ENCODE measurements around the gene PLPP3.

The PLPP3 gene

DNA sequence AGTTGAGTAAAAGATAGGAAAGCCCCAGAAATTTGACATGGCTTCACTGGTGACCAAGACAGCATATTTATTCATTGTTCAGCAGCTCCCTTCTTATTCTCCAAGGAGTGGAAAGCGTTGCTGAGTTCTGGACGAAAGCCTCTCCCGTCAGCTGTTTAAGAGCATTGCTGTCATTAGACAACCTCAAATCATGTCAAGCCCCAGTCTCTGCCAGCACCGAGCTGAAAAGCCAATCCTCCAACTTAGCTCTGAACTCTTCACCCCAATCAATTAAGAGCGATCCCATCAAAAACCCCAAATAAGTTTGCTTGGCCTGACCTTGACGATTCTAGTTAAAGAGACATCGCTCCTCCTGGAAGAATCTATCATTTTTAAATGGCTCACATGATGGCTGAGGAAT, 110.8 kb downstream of the PLPP3 start:
- Histone ChIP-seq H3K9me3 (ENCODE audit: control insufficient read depth, insufficient read depth, low read depth, low read length) (no peaks in the 10 kb centered on the region), H3K27ac (ENCODE audit: extremely low read depth, low read depth, low read length) (no peak overlapping the region), H3K4me3 (ENCODE audit: low read depth, low read length) (no peak overlapping the region), H3K36me3 (ENCODE audit: control insufficient read depth in 2 of 2, insufficient read depth in 1 of 2, low read length in 2 of 2) (no peaks in the 10 kb centered on the region), H3K4me1 (ENCODE audit: control insufficient read depth, insufficient read depth, low read length) (no peaks in the 10 kb centered on the region)
- ChIA-PET CTCF (no interaction called here), POLR2A (no interaction called here)
- no peak for TF ChIP-seq KLF8 (tag by site-specific recombination; IDR thresholded peaks at IDR 0.05)
- no peak for TF ChIP-seq SCRT1 (tag by site-specific recombination; IDR thresholded peaks at IDR 0.05; ENCODE audit: borderline replicate concordance)
- no peak for TF ChIP-seq SALL2 (tag by site-specific recombination; IDR thresholded peaks at IDR 0.05; ENCODE audit: borderline replicate concordance)
- no peak for TF ChIP-seq ZNF48 (tag by site-specific recombination; IDR thresholded peaks at IDR 0.05)
- TF ChIP-seq, protein P1, sequence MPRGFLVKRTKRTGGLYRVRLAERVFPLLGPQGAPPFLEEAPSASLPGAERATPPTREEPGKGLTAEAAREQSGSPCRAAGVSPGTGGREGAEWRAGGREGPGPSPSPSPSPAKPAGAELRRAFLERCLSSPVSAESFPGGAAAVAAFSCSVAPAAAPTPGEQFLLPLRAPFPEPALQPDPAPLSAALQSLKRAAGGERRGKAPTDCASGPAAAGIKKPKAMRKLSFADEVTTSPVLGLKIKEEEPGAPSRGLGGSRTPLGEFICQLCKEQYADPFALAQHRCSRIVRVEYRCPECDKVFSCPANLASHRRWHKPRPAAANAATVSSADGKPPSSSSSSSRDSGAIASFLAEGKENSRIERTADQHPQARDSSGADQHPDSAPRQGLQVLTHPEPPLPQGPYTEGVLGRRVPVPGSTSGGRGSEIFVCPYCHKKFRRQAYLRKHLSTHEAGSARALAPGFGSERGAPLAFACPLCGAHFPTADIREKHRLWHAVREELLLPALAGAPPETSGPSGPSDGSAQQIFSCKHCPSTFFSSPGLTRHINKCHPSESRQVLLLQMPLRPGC (tag by site-specific recombination; IDR thresholded peaks at IDR 0.05), result no peak
- TF ChIP-seq, protein P2, sequence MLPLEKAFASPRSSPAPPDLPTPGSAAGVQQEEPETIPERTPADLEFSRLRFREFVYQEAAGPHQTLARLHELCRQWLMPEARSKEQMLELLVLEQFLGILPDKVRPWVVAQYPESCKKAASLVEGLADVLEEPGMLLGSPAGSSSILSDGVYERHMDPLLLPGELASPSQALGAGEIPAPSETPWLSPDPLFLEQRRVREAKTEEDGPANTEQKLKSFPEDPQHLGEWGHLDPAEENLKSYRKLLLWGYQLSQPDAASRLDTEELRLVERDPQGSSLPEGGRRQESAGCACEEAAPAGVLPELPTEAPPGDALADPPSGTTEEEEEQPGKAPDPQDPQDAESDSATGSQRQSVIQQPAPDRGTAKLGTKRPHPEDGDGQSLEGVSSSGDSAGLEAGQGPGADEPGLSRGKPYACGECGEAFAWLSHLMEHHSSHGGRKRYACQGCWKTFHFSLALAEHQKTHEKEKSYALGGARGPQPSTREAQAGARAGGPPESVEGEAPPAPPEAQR (tag by site-specific recombination; IDR thresholded peaks at IDR 0.05), result no peak
- TF ChIP-seq, protein P3, sequence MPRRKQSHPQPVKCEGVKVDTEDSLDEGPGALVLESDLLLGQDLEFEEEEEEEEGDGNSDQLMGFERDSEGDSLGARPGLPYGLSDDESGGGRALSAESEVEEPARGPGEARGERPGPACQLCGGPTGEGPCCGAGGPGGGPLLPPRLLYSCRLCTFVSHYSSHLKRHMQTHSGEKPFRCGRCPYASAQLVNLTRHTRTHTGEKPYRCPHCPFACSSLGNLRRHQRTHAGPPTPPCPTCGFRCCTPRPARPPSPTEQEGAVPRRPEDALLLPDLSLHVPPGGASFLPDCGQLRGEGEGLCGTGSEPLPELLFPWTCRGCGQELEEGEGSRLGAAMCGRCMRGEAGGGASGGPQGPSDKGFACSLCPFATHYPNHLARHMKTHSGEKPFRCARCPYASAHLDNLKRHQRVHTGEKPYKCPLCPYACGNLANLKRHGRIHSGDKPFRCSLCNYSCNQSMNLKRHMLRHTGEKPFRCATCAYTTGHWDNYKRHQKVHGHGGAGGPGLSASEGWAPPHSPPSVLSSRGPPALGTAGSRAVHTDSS (tag by site-specific recombination; IDR thresholded peaks at IDR 0.05), result no peak
- TF ChIP-seq ZNF302 (tag by site-specific recombination; IDR thresholded peaks at IDR 0.05; ENCODE audit: low read depth), result no peak
- no peak for TF ChIP-seq ZNF2 (tag by site-specific recombination; IDR thresholded peaks at IDR 0.05)
- no peak for TF ChIP-seq ZNF670 (tag by site-specific recombination; IDR thresholded peaks at IDR 0.05; ENCODE audit: low read depth)
- no peak for TF ChIP-seq YY2 (tag by site-specific recombination; IDR thresholded peaks at IDR 0.05)

DNA sequence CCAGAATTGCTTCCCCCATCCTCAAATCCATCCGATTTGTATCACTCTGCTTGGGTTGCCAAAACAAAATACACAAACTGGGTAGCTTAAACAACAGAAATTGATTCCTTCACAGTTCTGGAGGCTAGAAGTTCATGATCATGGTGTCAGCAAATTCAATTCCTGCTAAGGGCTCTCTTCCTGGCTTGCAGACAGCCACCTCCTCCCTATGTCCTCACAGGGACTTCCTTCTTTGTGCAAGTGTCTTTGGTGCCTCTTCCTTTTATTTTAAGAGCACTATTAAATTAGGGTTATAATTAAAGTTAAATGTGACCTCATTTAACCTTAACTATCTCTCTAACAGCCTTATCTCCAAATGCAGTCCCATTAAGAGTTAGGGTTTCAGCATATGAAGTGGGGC, 112.8 kb downstream of the PLPP3 start:
- Histone ChIP-seq H3K27ac (ENCODE audit: extremely low read depth, low read depth, low read length) (no peak overlapping the region), H3K9me3 (ENCODE audit: control insufficient read depth, insufficient read depth, low read depth, low read length) (no peaks in the 10 kb centered on the region), H3K4me3 (ENCODE audit: low read depth, low read length) (no peak overlapping the region), H3K36me3 (ENCODE audit: control insufficient read depth in 2 of 2, insufficient read depth in 1 of 2, low read length in 2 of 2) (no peaks in the 10 kb centered on the region), H3K4me1 (ENCODE audit: control insufficient read depth, insufficient read depth, low read length) (no peaks in the 10 kb centered on the region)
- CTCF ChIA-PET, result no interaction called here
- POLR2A ChIA-PET, result no interaction called here
- TF ChIP-seq, protein P4, sequence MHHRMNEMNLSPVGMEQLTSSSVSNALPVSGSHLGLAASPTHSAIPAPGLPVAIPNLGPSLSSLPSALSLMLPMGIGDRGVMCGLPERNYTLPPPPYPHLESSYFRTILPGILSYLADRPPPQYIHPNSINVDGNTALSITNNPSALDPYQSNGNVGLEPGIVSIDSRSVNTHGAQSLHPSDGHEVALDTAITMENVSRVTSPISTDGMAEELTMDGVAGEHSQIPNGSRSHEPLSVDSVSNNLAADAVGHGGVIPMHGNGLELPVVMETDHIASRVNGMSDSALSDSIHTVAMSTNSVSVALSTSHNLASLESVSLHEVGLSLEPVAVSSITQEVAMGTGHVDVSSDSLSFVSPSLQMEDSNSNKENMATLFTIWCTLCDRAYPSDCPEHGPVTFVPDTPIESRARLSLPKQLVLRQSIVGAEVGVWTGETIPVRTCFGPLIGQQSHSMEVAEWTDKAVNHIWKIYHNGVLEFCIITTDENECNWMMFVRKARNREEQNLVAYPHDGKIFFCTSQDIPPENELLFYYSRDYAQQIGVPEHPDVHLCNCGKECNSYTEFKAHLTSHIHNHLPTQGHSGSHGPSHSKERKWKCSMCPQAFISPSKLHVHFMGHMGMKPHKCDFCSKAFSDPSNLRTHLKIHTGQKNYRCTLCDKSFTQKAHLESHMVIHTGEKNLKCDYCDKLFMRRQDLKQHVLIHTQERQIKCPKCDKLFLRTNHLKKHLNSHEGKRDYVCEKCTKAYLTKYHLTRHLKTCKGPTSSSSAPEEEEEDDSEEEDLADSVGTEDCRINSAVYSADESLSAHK (tag by site-specific recombination; IDR thresholded peaks at IDR 0.05), result no peak
- TF ChIP-seq, protein P5, sequence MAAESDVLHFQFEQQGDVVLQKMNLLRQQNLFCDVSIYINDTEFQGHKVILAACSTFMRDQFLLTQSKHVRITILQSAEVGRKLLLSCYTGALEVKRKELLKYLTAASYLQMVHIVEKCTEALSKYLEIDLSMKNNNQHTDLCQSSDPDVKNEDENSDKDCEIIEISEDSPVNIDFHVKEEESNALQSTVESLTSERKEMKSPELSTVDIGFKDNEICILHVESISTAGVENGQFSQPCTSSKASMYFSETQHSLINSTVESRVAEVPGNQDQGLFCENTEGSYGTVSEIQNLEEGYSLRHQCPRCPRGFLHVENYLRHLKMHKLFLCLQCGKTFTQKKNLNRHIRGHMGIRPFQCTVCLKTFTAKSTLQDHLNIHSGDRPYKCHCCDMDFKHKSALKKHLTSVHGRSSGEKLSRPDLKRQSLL (tag by site-specific recombination; IDR thresholded peaks at IDR 0.05), result no peak
- TF ChIP-seq ZNF777 (tag by site-specific recombination; IDR thresholded peaks at IDR 0.05; ENCODE audit: borderline replicate concordance), result no peak
- TF ChIP-seq ZNF843 (tag by site-specific recombination; IDR thresholded peaks at IDR 0.05), result no peak
- TF ChIP-seq ZNF624 (tag by site-specific recombination; IDR thresholded peaks at IDR 0.05), result no peak
- TF ChIP-seq ZNF664 (tag by site-specific recombination; IDR thresholded peaks at IDR 0.05), result no peak
- TF ChIP-seq ZEB2 (tag by site-specific recombination; IDR thresholded peaks at IDR 0.05), result no peak

All from HEK293 (cell line).